HG03025 (cell line): ENCODE results near the gene KRT85.

Source experiments
- ATAC-seq: cut with Tn5 transposase; IDR thresholded peaks from one replicate; pipeline ENCODE4 v1.9.1; 2021; ENCODE audit warnings: mild to moderate bottlenecking, moderate library complexity; ENCODE audit not compliant: unreplicated experiment, low FRiP score

KRT85 gene

GRCh38 chr12:52369211-52369610 lies 1.9 kb upstream of the KRT85 start:
- ATAC-seq: no peak

- ATAC-seq: no peak
Observed at GRCh38 chr12:52368508-52368907, 1.2 kb upstream of the KRT85 start.

DNA sequence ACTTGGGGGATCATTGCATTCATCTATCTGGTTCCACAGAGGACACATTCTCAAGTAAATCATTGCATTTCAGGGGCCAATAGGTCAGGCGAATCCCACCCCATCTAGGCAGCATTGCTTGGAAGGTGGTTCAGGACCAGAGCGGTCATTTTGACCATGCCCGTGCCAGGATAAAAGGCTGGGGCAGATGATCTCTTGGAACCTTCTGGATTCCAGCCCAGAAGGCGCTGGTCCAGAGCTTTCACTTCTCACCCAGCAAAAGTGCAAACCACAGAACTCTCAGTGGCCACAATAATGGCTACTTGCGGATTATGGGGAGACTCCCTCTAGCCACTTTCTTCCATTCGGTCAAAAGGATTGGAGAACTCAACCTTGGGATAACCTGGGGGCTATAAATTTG lies 595 bp upstream of the KRT85 start:
- no peak for ATAC-seq

- no peak for ATAC-seq
Observed at GRCh38 chr12:52364901-52365489, 2.3 kb downstream of the KRT85 start.

GRCh38 chr12:52364061-52364460 lies 3.2 kb downstream of the KRT85 start:
- no peak for ATAC-seq

- ATAC-seq: no peak
Observed at GRCh38 chr12:52363111-52363679, 4.1 kb downstream of the KRT85 start.

- ATAC-seq: no peak
Observed at GRCh38 chr12:52362118-52362726, 5.1 kb downstream of the KRT85 start.

DNA sequence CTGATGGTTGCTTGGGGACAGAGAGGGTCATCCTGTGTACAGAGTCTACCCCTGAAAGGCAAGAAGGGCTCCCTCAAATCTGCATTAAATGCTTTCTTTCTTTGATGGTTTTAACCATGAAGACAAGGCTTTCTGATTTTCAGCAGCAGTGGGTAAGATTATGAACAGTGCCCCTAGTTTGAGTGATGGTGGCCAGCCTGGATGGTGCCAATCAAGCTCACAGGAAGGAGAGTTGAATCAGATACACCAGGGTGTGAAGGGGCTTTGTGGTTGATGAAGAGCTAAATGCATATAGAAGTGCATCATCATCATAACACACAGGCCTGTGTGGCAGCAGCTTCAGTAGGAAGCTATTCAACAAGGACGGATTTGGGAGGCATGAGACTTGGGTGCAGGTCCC lies 5.7 kb downstream of the KRT85 start:
- no peak for ATAC-seq

GRCh38 chr12:52360663-52361271 lies 6.5 kb downstream of the KRT85 start:
- no peak for ATAC-seq

DNA sequence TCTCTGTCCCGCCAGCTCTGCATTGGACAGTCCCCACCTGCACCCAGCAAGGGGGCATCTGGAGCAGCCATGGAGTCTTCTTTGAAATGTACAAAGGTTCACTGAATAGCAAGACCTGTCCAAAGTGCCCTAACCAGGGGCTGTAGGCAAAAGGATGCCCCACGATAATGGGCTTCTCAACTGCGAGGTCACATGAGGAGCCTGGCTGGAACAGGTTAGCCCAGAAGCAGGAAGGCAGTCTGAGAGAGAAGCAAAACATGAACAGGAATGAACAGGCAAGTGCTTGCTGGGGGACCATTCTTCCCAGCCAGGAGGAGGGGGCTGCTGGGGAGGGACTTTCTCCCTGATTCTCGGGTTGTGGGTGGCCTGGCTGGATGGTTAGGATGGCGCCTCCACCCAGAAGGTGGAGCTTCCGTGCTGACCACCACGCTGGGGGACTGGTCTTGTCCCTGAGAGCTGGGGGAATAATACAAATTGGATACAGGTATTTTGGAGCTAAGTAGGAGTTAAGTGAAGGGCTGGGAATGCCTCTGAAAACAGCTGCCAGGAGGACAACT lies 7.1 kb downstream of the KRT85 start:
- no peak for ATAC-seq

DNA sequence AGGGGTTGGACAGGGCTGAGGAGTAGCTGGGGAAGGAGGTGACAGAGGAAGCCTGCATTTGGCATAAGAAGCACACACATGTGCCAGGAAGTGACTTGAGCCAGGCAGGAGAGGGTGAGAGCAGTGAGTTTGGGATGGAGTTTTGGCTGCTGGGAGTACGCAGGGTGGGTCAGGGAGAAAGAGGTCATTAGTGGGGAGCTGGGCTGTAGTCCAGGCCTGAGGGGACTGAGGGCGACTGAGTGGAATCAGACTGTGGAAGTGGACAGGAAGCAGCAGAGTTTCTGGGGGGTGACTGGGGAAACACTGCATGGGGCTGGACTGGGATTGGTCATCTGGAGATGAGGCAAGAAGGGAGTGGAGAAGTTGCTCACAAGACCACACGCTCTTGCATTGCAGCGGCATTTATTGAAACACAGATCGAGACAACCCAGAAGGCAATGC lies 7.6 kb downstream of the KRT85 start:
- no peak for ATAC-seq

- peak; percentile 82 for ATAC-seq
Observed at GRCh38 chr12:52358575-52359350, 8.5 kb downstream of the KRT85 start.

DNA sequence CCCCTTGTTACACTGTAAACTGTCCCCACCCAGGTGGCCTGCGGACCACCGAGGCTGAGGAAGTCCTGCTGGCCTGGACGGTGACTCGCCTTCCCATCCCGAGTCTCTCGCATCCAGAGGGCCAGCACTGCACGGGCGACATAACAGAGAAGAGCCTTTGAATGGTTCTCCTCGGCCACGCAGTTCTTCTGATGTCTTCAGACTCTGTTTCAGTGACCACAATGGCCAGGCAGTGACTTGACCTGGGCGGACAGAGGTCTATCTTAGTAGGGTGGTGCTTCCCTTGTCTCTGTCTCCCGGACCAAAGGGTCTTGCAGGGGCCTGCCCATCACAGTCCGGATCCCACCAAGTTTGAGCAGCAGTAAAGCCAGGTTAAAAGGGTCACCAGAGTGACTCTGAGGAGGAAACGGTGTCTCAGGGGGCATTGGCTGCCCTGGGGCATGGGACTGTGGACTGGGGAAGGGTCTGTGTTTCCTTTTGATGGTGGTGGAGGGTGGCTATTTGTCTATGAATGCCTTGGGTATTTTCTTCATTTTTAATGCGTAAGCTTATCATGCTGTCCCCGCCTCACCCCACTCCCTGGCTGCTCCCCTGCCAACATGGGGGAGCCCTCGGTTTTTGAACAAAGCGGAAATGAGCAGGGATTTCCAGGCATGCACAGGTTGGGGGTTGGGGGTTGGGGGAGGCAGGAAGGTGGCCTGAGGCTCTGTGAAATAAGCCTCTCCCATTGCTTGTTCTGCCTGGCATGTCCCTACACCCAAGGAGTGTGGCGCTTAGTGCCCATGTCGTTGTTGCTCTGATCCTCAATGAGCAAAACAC lies 10.3 kb downstream of the KRT85 start:
- ATAC-seq: no peak

DNA sequence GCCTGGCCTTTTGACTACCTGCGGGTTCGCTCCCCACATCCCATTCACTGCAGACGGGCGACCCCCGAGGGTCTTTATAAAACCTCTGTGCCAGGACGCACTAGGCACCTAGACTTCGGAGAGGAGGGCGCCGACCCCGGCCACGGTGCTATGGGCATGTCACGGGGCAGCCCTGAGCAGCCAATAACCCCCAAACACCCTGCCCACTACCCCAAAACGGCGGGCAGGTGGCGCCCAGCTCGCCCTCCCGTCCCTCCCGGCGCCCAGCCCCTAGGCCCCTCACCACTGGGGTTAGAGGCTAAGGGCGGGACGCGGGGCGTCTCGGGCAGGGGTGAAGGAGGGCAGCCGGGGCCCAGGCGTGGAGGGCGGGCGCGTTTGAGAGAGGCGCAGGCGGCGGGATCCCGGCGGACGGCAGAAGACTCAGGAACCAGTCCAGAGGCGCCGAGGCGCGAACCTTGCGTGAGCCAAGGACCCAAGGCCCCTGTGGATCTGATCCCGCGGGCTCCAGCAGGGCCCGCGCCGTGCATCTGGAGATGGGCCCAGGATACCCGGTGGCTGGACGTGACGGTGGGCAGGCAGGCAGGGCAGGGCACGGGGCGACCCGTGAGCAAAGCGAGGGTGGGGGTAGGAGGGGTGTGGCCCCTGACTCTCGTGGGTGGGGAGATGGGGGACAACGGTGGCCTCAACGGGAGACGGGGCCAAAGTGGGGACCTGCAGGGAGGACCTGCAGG lies 11.1 kb downstream of the KRT85 start:
- ATAC-seq: no peak

DNA sequence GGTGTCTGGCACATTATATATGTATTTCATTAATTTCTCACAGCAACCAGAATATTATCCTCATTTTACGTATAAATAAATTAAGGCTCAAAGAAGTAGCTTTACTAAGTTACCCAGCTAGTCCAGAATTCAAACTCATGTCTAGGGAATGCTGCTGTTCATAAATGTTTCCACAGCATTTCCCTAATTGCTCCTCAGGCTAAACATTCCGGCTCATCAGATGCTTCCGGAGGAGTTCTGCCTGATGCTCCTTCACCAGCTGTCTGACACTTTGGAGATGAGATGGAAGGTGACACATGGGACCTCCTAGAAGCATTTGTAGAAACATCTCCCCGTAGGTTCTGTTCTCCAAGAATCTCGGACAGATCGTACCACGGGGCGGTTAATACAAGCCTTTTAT lies 12.1 kb downstream of the KRT85 start:
- ATAC-seq: no peak

DNA sequence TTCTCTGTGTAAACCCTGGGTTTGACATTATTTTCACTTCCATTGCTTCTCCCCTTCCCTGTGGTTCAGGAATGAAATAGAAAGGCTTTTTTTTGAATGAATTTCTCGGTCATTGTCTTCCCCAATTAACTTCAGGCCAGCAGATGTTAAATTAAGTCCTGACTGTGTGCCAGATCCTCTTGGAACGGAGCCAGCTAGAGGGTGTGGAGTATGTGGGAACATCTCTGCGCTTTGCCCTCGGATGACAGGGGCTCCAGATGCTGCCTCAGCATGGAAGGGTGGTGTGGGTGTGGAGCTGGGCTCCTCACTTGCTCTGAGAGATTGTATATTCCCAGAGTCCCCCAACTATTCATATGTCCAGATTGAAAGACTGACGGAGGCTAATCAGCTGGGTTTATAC lies 13.1 kb downstream of the KRT85 start:
- ATAC-seq: no peak

DNA sequence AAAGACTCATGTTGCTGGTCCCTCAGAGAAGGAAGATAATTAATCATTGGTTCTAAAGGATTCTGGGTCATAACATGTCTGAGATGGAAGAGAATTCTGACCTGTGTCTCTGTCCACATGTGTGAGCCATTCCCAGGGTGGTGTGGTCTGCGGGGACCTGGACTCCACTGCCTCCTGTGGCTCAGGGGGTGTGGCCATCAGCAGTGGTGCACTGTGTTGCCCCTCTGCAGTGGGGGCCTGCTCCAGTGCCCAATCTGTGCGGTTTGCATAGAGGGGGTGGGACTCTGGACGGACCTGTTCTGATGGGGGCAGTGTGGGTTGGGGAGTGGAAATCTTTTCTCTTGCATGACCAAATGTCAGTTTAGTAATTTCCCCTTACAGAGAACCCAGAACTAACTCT lies 13.5 kb downstream of the KRT85 start:
- no peak for ATAC-seq

- ATAC-seq: no peak
Observed at GRCh38 chr12:52352951-52353350, 14.3 kb downstream of the KRT85 start.
